HK-2 (cell line): ENCODE results near the gene PLPP1.

Source experiments
- DNase-seq: peaks from one replicate; pipeline ENCODE4 v3.0.0-alpha.2; 2018; ENCODE audit not compliant: unreplicated experiment

Gene PLPP1

DNA sequence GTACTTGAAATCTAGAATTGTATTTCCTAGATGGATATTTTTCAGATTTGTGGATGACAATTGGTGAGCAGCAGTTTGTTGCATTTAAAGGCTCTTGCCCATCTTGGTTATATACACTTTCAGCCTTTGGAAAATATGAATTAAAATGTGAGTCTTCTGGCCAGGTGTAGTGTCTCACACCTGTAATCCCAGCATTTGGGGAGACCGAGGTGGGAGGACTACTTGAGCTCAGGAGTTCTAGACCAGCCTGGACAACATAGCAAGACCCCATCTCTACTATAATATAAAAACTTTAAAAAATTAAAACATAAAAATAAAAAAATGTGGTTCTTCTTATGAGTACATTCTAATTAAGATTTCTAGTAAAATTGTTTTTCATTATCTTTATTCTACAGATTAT, 125.0 kb downstream of the PLPP1 start:
- DNase-seq = no peak

DNA sequence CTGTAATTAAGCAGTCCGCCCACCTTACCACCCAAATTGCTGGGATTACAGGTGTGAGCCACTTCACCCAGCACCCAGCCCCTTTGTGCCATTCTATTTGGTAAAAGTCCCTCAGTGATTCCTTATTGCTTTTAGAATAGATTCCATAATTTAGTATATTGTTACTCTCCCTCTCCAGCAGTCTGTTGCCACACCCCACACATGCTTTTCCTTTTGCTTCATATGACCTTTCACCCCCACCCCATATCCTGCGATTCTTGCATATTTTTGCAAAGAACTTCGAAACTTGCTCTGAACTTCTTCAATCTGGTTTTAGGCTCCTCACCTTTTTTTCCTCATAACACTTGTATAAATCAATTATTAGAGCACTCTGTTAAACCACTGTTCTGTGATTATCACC, 126.8 kb downstream of the PLPP1 start:
- no peak for DNase-seq

DNA sequence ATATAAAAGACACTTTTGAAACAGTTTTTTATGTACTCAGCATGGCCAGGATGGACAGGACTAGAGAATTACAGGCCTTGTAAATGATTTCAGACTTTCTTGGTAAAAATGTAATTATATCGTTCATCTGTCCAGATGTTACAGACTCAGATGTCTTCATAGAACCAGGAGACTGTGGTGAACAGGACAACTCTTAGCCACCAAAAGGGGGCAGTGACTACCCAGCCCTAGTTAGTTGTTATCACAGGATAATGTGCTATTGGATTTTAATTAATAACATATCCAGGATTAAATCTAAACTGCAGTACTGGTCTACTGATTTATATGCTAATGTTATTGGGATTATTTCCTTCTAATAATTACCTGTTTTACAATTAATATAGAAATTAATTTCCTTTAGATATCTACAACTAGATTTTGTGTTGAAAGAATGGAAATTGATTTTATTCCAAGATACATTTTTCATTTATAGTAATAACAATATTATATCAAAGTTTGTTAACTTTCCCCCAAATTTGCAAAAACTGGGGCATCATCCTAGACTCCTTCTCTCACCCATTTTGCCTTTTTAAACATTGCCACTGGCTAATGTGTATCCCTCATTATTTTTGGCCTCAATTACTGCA, 127.6 kb downstream of the PLPP1 start:
- no peak for DNase-seq

GRCh38 chr5:55406292-55406691, 128.5 kb downstream of the PLPP1 start:
- DNase-seq = no peak

DNA sequence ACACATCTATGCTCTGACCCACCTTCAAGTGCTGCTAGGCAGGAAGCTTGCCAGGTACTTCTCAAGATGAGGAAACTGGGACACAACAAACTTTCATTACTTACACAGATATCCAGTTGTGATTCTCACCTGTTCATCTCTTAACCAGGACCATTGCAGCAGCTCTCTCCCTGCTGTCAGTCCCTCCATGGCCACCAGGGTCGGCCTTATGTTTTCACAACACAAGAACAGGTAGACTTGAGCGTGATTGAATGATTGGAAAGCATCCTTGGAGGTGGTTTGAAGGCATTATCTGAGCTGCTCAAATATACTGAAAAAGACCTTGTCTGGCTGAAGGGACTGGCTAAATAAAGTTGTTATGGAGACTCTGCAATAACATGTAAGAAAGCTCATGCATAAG, 132.6 kb downstream of the PLPP1 start:
- DNase-seq = no peak

DNA sequence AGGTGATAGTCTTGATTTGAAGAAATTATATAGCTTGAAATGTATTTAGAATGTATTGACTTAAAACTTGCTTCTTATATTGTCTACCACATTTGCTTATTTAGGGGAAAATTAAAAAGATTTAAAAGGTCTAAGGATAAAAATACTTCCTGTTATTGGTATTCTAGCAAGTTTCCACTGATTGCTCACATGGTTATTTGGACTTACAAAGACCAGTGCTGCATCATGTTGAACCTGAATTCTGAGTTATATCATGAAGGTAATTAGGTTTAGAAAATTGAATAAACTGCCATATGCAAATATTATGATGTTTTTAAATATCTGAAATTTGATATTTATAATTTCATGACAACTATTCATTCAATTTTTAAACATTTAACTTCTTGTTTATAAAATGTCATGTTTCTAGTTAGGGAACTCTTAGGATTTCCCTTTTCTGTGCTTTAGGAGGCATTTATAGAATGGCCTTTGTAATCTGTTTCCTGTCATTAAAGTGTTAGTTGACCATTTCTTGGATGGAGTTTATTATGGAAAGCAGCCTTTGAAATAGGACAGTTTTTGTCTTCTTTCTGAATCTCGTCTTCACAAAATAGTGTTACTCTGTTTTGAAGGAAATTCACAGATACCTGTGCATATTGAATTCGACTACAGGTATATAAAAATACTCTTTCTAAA, 141.1 kb downstream of the PLPP1 start:
- no peak for DNase-seq

DNA sequence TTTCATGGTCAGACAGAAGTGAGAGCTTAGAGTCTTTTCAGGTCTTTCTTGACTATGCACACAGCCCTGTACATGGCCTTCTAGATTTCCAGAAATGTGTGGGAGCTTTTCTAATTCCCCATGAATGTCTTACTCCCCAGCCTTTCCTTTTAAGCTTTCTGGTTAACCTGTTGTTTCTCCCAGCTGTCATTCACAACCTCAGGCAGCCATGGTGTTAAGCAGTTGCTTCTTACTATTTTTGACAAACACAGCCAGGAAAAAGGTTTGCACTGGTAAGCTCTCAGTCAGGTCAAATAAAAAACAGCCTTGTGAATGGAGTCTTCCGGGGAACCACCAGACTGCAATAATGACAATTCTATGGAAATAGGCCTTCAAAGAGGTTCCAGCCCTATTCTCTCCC, 142.1 kb downstream of the PLPP1 start:
- DNase-seq = no peak

- no peak for DNase-seq
Observed at GRCh38 chr5:55391707-55392106, 143.1 kb downstream of the PLPP1 start.

DNA sequence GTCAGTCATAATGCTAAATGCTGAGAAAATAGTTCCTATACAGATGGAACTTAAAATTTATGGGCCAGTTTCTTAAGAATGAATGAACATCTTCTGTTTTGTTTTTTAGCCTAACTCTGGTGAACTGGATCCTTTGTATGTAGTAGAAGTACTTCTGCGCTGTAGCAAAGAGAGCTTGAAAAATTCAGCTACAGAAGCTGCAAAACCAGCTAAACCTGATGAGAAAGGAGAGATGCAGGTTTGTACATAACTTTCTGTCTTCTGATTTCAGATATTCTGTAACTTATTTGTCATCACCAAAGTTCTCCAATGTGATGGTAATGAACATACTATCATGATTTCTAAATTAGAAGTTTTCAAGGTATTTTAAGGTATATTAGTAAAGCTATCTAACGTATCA, 146.9 kb downstream of the PLPP1 start:
- DNase-seq = no peak

DNA sequence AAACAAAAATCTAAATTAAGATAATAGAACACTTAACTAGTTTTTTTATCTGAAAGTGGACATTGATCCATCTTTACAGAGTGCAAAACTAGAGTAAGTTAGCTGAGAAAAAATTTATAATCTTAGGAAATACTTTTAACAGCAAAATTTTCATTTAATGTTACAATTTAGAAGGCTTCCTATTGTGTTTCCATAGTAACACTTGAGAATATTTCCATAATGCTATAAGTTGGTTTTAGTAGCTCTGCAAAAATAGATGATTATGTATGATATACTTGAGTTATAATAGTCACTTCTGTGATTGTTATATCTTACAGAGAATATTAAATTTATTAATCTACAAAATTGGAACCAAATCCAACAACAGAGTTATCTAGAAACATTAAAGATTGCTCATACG, 148.4 kb downstream of the PLPP1 start:
- DNase-seq = no peak

DNA sequence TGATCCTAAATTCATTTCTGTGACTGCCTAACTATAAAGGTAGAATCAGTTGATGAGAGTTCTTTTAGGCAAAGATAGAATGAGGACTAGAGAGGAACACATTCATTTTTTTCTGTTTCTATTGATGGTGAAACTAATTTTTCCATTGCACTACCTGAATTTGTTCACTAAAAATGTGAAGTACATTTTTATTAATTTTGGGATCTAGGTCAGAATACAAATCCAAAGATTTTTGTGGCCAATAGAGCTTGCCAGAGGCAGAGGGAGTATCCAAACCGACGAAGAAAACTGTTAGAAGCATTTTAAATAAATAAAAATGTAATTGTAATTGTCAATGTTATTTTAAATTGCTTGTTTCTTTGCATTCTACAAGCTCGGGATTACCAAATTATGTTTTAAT, 148.9 kb downstream of the PLPP1 start:
- no peak for DNase-seq

DNA sequence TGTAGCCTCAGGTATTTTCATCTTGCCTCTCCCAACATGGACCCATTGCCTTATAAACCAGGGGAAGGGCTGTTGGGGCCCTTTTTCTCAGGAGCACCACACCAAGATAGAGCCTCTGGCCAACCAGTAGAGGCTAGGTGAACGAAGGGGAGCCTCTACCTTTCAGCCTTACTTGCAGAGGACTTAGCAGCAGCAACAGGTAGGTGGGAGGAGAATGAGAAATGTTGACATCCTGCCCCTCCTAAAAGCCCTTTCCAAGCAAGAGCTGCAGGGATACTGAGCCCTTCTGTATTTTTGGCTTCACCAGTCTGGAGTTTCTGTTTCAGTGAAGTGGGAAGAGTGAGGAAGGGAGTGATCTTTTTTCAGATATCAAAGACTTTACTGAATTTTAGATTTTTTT, 149.5 kb downstream of the PLPP1 start:
- no peak for DNase-seq

DNA sequence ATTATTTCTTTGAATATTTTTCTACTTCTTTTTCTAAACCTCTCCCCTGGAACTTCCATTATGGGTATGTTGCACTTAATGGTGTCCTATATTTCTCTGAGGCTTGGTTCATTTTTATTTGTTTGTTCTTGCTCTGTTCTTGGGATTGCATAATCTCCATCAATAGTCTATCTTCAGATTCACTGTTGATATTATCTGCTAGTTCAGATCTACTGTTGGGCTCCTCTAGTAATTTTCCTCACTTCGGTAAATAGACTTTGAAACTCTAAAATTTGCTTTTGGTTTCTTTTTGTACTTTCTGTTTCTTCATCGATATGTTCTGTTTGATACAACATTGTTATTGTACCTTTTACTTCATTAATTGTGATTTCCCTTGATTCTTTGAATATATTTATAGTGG, 150.7 kb downstream of the PLPP1 start:
- DNase-seq = no peak

GRCh38 chr5:55383254-55383653, 151.5 kb downstream of the PLPP1 start:
- no peak for DNase-seq

DNA sequence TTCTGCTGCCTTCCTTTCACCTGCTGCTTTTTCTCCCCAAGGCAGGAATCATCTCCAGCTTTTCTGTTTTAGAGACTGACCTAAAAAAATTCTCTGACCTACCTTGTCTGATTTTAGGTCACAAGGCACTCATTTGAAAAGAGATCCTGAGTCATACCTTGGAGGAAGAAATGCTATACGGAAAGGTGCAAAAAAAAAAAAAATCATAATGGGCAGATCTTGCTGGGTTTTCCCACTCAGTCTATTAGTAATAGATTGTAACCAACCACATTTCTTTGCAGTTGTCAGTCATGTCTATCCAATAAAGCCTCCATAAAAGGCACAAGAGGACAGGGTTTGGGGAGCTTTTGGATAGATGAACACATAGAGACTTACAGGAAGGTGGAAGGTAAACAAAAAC, 157.0 kb downstream of the PLPP1 start:
- DNase-seq = no peak
